Lower leg skin (tissue), 4 donors: ENCODE results near the gene LNPK. TPM values are rescaled to one million over a fixed set of nuclear protein-coding genes. Genes with fewer than 3 reads are reported as not detected.
"Not testable (repeated sequence)": the region's sequence is repeated elsewhere in the genome, so short reads cannot be mapped to it uniquely, and the experiment has no call there.

Experiments
- DNase-seq, 2 donors: peaks; one replicate each; pipeline ENCODE4 v3.0.0-alpha.2; 2019; ENCODE audit warnings: low spot score in 2 of 2
- H3K4me3 ChIP-seq: fragments of 200-600 bp; sonication (generic); 2 replicates; pipeline ENCODE4 v1.5.1; 2017; ENCODE audit warnings: mild to moderate bottlenecking, low read depth; ENCODE audit not compliant: poor library complexity, severe bottlenecking
- CTCF ChIP-seq, 3 donors: fragments of 450-650 bp; IDR thresholded peaks; one replicate each; pipeline ENCODE4 v1.5.1; 2016; ENCODE audit warnings: antibody characterized with exemption in 3 of 3, mild to moderate bottlenecking in 3 of 3, moderate library complexity in 2 of 3
- POLR2A ChIP-seq, 2 donors: fragments of 450-650 bp; IDR thresholded peaks; one replicate each; pipeline ENCODE4 v1.6.1; 2016 to 2017; ENCODE audit warnings: antibody characterized with exemption in 2 of 2, mild to moderate bottlenecking in 1 of 2, moderate library complexity in 1 of 2
- WGBS, 2 donors: methylation state at CpG; one replicate each; pipeline ENCODE4 v1.1.5; 2018; 5-methylcytosine and 5-hydroxymethylcytosine counted together
- intact Hi-C: fragments of 100-400 bp; cut with DNase I; formaldehyde crosslinking; loops from one replicate; pipeline ENCODE4 v1.15.0; 2023; ENCODE audit warnings: low total_unique reads
- total RNA-seq, 4 donors: library from RNA; depleted of rRNA; stranded (reverse); fragments of >200 nt; gene quantifications; one replicate each; pipeline ENCODE4 v1.1.0, GENCODE V29; 2016

The LNPK gene
- total RNA-seq, 4 donors from 2014 or later = 19.0 to 26.5 (median 22.1) TPM

- DNase-seq = no peak
- H3K4me3 ChIP-seq = no peak overlapping the region
- TF ChIP-seq CTCF (IDR thresholded peaks at IDR 0.05) (no peak), POLR2A (IDR thresholded peaks at IDR 0.05) (no peak)
- intact Hi-C loops = no loop called here
- 95 to 98% methylated on average over 3 of the region's 3 CpGs for WGBS, 2 donors
These were observed 35.2 kb downstream of the LNPK start for GRCh38 chr2:175966839-175967238.

GRCh38 chr2:175965773-175966172, 36.3 kb downstream of the LNPK start:
- whole genome bisulfite sequencing, 2 donors = 97% methylated on average over 3 of the region's 3 CpGs
- intact Hi-C loops = no loop called here
- TF ChIP-seq POLR2A (IDR thresholded peaks at IDR 0.05) (no peak), CTCF (IDR thresholded peaks at IDR 0.05) (no peak)
- DNase-seq = no peak
- H3K4me3 ChIP-seq = no peak overlapping the region

- TF ChIP-seq POLR2A (IDR thresholded peaks at IDR 0.05) (no peak), CTCF (IDR thresholded peaks at IDR 0.05) (no peak)
- no peak for DNase-seq
- intact Hi-C loops = no loop called here
- 95 to 97% methylated on average over 4 of the region's 4 CpGs for WGBS, 2 donors
- no peak overlapping the region for H3K4me3 ChIP-seq
These were observed 37.9 kb downstream of the LNPK start for GRCh38 chr2:175964195-175964594.

- H3K4me3 ChIP-seq, intact Hi-C loops, DNase-seq: not testable (repeated sequence)
- 96 to 100% methylated on average over 2 of the region's 2 CpGs for WGBS, 2 donors
These were observed 38.9 kb downstream of the LNPK start for GRCh38 chr2:175963171-175963570.

GRCh38 chr2:175957845-175958244, 44.2 kb downstream of the LNPK start:
- no peak for DNase-seq
- no peak overlapping the region for H3K4me3 ChIP-seq
- intact Hi-C loops = no loop called here
- WGBS, 2 donors = 98% methylated on average over 6 of the region's 6 CpGs
- TF ChIP-seq CTCF (IDR thresholded peaks at IDR 0.05) = no peak
- TF ChIP-seq POLR2A (IDR thresholded peaks at IDR 0.05) = no peak

GRCh38 chr2:175955136-175955535, 46.9 kb downstream of the LNPK start:
- H3K4me3 ChIP-seq = no peak overlapping the region
- intact Hi-C loops = no loop called here
- DNase-seq = no peak
- 81 to 84% methylated on average over 2 of the region's 2 CpGs for WGBS, 2 donors
- no peak for TF ChIP-seq POLR2A (IDR thresholded peaks at IDR 0.05)
- no peak for TF ChIP-seq CTCF (IDR thresholded peaks at IDR 0.05)
